ENCODE measurements around the gene DUSP12. TPM values are rescaled to one million over a fixed set of nuclear protein-coding genes. Genes with fewer than 3 reads are reported as not detected.
A peak's percentile ranks its signal among the peaks of the same experiment; 100 is the strongest.

The DUSP12 gene
- total and polyA plus RNA-seq, 2 experiments from 2014 or later, result 28.4 to 37.2 TPM

GRCh38 chr1:161736335-161736969 lies 13.1 kb upstream of the DUSP12 start (continued):
- TF ChIP-seq ZNF462 (CRISPR knock-in tag; IDR thresholded peaks at IDR 0.05), result no peak
- TF ChIP-seq NANOG (IDR thresholded peaks at IDR 0.05; ENCODE audit: borderline replicate concordance), result no peak

GRCh38 chr1:161737625-161738024 lies 12.0 kb upstream of the DUSP12 start:
- Histone ChIP-seq H3K27me3 (ENCODE audit: insufficient read depth) (no peaks in the 10 kb centered on the region), H3F3A (replicated peaks; ENCODE audit: low read depth) (no peaks in the 10 kb centered on the region), H3K4me2 (peak overlapping the region; percentile 56), H2AFZ (no peak overlapping the region), H3K4me3 (peak overlapping the region; percentile 19; the same call in 1 of the 2 replicates), H3K9me2 (ENCODE audit: insufficient read depth) (no peaks in the 10 kb centered on the region), H3K27ac (ENCODE audit: low read depth) (no peak overlapping the region; the same call in 1 of the 2 replicates), H3K36me3 (ENCODE audit: insufficient read depth) (no peaks in the 10 kb centered on the region), H3K4me1 (ENCODE audit: insufficient read depth) (peaks cover 19% of the 10 kb centered on the region), H4K20me1 (replicated peaks; ENCODE audit: insufficient read depth) (no peaks in the 10 kb centered on the region), H3K79me2 (replicated peaks; ENCODE audit: insufficient read depth) (no peaks in the 10 kb centered on the region)
- peak overlapping the region; percentile 34; the same call in 2 of the 3 replicates for H3K4me3 Mint-ChIP-seq
- H3K27me3 Mint-ChIP-seq (ENCODE audit: insufficient read depth, low read depth, poor library complexity), result no peaks in the 10 kb centered on the region
- DNase-seq (ENCODE audit: low spot score), result peak; percentile 63
- no peak overlapping the region for H3K27ac Mint-ChIP-seq
- TF ChIP-seq NANOG (IDR thresholded peaks at IDR 0.05; ENCODE audit: borderline replicate concordance) (peak; percentile 38; the same call in 1 of the 2 replicates), ETS1 (IDR thresholded peaks at IDR 0.05) (no peak), CTCF (conservative IDR thresholded peaks at IDR 0.05; ENCODE audit: low read depth in 2 of 2) (no peak), ZNF114 (CRISPR knock-in tag; IDR thresholded peaks at IDR 0.05) (no peak), CREB1 (CRISPR knock-in tag; IDR thresholded peaks at IDR 0.05; ENCODE audit: low read depth) (no peak)
- peaks cover 37% of the 10 kb centered on the region for H3K4me1 Mint-ChIP-seq
- no peaks in the 10 kb centered on the region for H3K9me3 Mint-ChIP-seq
- H3K36me3 Mint-ChIP-seq (ENCODE audit: low read depth), result no peaks in the 10 kb centered on the region
- peak; percentile 80 for ATAC-seq

Data from GM23338 (cell line).